HG03342 (cell line): ENCODE measurements around the gene UCHL1.
"Not testable (repeated sequence)": the region's sequence is repeated elsewhere in the genome, so short reads cannot be mapped to it uniquely, and the experiment has no call there.

Source experiments
- ATAC-seq: cut with Tn5 transposase; IDR thresholded peaks from one replicate; pipeline ENCODE4 v1.9.1; 2021; ENCODE audit warnings: mild to moderate bottlenecking, moderate library complexity; ENCODE audit not compliant: unreplicated experiment

Gene UCHL1

GRCh38 chr4:41236032-41236431, 20.7 kb upstream of the UCHL1 start:
- no peak for ATAC-seq

GRCh38 chr4:41236508-41236907, 20.2 kb upstream of the UCHL1 start:
- no peak for ATAC-seq

GRCh38 chr4:41241919-41242318, 14.8 kb upstream of the UCHL1 start:
- no peak for ATAC-seq

GRCh38 chr4:41245983-41246382, 10.7 kb upstream of the UCHL1 start:
- no peak for ATAC-seq

GRCh38 chr4:41256131-41256739, 493 bp upstream of the UCHL1 start:
- ATAC-seq = no peak

- ATAC-seq = peak; percentile 46
Measured at GRCh38 chr4:41257257-41257901, 651 bp downstream of the UCHL1 start.

GRCh38 chr4:41257906-41258305, 1.2 kb downstream of the UCHL1 start:
- no peak for ATAC-seq

GRCh38 chr4:41258783-41259182, 2.1 kb downstream of the UCHL1 start:
- ATAC-seq = no peak

- no peak for ATAC-seq
Measured at GRCh38 chr4:41260116-41260733, 3.5 kb downstream of the UCHL1 start.

- no peak for ATAC-seq
Measured at GRCh38 chr4:41262198-41262597, 5.5 kb downstream of the UCHL1 start.

GRCh38 chr4:41264212-41264611, 7.5 kb downstream of the UCHL1 start:
- ATAC-seq = no peak

GRCh38 chr4:41267997-41268396, 11.3 kb downstream of the UCHL1 start:
- no peak for ATAC-seq

- ATAC-seq = no peak
Measured at GRCh38 chr4:41268721-41269517, 12.2 kb downstream of the UCHL1 start.

- ATAC-seq = no peak
Measured at GRCh38 chr4:41269682-41270081, 13.0 kb downstream of the UCHL1 start.

GRCh38 chr4:41275931-41276330, 19.2 kb downstream of the UCHL1 start:
- not testable (repeated sequence) for ATAC-seq

GRCh38 chr4:41280010-41280409, 23.3 kb downstream of the UCHL1 start:
- ATAC-seq = no peak

GRCh38 chr4:41281038-41281634, 24.4 kb downstream of the UCHL1 start:
- peak; percentile 95 for ATAC-seq

- no peak for ATAC-seq
Measured at GRCh38 chr4:41282366-41282765, 25.6 kb downstream of the UCHL1 start.

GRCh38 chr4:41285202-41285863, 28.6 kb downstream of the UCHL1 start:
- no peak for ATAC-seq

- no peak for ATAC-seq
Measured at GRCh38 chr4:41285864-41286235, 29.1 kb downstream of the UCHL1 start.

- no peak for ATAC-seq
Measured at GRCh38 chr4:41287005-41287404, 30.3 kb downstream of the UCHL1 start.
